Gastroesophageal sphincter (tissue), 4 donors: ENCODE results near the gene SGIP1. TPM values are rescaled to one million over a fixed set of nuclear protein-coding genes. Genes with fewer than 3 reads are reported as not detected.

Experiments
- ATAC-seq: fragments of 150-250 bp; one replicate; pipeline ENCODE4 v1.9.1; 2016; ENCODE audit warnings: mild to moderate bottlenecking, moderate library complexity
- H3K27ac ChIP-seq, 4 donors: fragments of 200-600 bp; sonication (generic) in 3 of 4; 1 replicate in 3 of 4; 2 replicates in 1 of 4; pipeline ENCODE4 v1.5.1; 2016 to 2019
- H3K27me3 ChIP-seq: fragments of 200-600 bp; sonication (generic); one replicate; pipeline ENCODE4 v1.5.1; 2019
- H3K36me3 ChIP-seq, 2 donors: fragments of 200-600 bp; sonication (generic); one replicate each; pipeline ENCODE4 v1.5.1; 2019; ENCODE audit warnings: control low read depth in 1 of 2
- H3K4me1 ChIP-seq, 3 donors: fragments of 200-600 bp; sonication (generic); 1 replicate in 2 of 3; 2 replicates in 1 of 3; pipeline ENCODE4 v1.5.1; 2016 to 2019; ENCODE audit warnings: control low read depth in 2 of 3
- H3K4me3 ChIP-seq, 2 donors: fragments of 200-600 bp; sonication (generic); one replicate each; pipeline ENCODE4 v1.5.1; 2019; ENCODE audit warnings: mild to moderate bottlenecking in 1 of 2, moderate library complexity in 1 of 2
- H3K9me3 ChIP-seq, 3 donors: fragments of 200-600 bp; sonication (generic); one replicate each; pipeline ENCODE4 v1.5.1; 2017 to 2019; ENCODE audit warnings: control low read depth in 2 of 3
- EP300 ChIP-seq: sonication (generic); formaldehyde crosslinking; IDR thresholded peaks from one replicate; pipeline ENCODE4 v1.6.1; 2017; ENCODE audit warnings: antibody characterized with exemption, mild to moderate bottlenecking
- POLR2A ChIP-seq, 2 donors: fragments of 450-650 bp; IDR thresholded peaks; one replicate each; pipeline ENCODE4 v1.6.1; 2017; ENCODE audit warnings: antibody characterized with exemption in 2 of 2, mild to moderate bottlenecking in 2 of 2, moderate library complexity in 1 of 2
- POLR2AphosphoS5 ChIP-seq: sonication (generic); formaldehyde crosslinking; IDR thresholded peaks from one replicate; pipeline ENCODE4 v1.6.1; 2017; ENCODE audit warnings: antibody characterized with exemption
- WGBS, 2 donors: methylation state at CpG; one replicate each; pipeline ENCODE4 v1.1.5; 2018; ENCODE audit warnings: low coverage in 1 of 2; 5-methylcytosine and 5-hydroxymethylcytosine counted together
- total RNA-seq, 4 donors: library from RNA; depleted of rRNA; stranded (reverse); fragments of >200 nt; gene quantifications; one replicate each; pipeline ENCODE4 v1.1.0, GENCODE V29; 2016
- TF ChIP-seq, protein P1 (sequence below), 4 experiments: fragments of 200-600 bp in 2 of 4; fragments of 450-650 bp in 2 of 4; sonication (generic) in 1 of 4; IDR thresholded peaks; one replicate each; pipeline ENCODE4 v1.5.1; 2017 to 2019; ENCODE audit warnings: antibody characterized with exemption in 4 of 4, mild to moderate bottlenecking in 2 of 4, moderate library complexity in 2 of 4

The SGIP1 gene
- total RNA-seq, 4 donors from 2014 or later, result 6.5 to 14.0 (median 10.7) TPM

DNA sequence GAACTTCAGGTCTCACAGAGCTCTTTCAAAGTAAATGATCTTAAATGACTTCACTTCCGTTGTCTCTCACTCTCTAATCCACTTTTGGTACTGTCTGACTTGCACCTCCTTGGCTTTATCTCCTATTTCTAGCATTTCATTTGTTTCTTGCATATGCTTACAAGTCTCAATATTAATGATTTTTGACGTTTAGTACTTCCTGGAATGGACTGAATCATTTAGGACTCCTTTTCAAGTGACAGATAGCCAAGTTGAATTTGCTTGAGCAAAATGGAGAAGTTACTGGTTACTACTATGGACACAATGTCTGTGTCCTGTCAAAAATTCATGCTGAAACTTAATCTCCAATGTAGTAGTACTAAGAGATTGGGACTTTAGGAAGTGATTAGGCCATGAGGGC lies 7.0 kb upstream of the SGIP1 start:
- H3K27me3 ChIP-seq, result no peaks in the 10 kb centered on the region
- H3K9me3 ChIP-seq, result no peaks in the 10 kb centered on the region
- no peaks in the 10 kb centered on the region for H3K4me1 ChIP-seq
- H3K27ac ChIP-seq, result no peak overlapping the region
- WGBS, 2 donors, result 65 to 100% methylated on average over 1 to 2 of the region's 2 CpGs
- H3K36me3 ChIP-seq, result no peaks in the 10 kb centered on the region
- TF ChIP-seq POLR2A (IDR thresholded peaks at IDR 0.05), result no peak
- TF ChIP-seq EP300, result no peak
- no peak for TF ChIP-seq POLR2AphosphoS5
- TF ChIP-seq, protein P1, sequence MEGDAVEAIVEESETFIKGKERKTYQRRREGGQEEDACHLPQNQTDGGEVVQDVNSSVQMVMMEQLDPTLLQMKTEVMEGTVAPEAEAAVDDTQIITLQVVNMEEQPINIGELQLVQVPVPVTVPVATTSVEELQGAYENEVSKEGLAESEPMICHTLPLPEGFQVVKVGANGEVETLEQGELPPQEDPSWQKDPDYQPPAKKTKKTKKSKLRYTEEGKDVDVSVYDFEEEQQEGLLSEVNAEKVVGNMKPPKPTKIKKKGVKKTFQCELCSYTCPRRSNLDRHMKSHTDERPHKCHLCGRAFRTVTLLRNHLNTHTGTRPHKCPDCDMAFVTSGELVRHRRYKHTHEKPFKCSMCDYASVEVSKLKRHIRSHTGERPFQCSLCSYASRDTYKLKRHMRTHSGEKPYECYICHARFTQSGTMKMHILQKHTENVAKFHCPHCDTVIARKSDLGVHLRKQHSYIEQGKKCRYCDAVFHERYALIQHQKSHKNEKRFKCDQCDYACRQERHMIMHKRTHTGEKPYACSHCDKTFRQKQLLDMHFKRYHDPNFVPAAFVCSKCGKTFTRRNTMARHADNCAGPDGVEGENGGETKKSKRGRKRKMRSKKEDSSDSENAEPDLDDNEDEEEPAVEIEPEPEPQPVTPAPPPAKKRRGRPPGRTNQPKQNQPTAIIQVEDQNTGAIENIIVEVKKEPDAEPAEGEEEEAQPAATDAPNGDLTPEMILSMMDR (IDR thresholded peaks at IDR 0.05), result no peak
- H3K4me3 ChIP-seq, result no peak overlapping the region
- no peak for ATAC-seq

DNA sequence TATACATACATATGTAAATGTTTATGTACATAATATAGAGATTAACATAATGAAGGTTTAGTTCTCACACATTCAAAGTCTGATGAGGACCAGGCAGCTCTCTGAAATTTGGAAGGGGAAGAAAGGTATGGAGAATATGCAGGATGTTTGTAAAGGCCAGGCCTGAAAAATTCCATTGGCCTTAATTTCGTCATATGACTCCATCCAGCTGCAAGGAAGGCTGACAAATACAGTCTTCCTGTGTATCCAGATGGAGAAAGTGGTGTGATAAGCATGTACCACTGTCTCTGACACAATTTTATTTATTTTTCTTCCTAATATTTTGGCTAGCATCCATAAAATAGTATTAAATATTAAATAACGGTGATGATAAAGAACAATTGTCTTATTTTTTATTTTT lies 6.3 kb upstream of the SGIP1 start:
- Histone ChIP-seq H3K9me3 (no peaks in the 10 kb centered on the region), H3K4me3 (no peak overlapping the region), H3K36me3 (no peaks in the 10 kb centered on the region), H3K27ac (no peak overlapping the region), H3K4me1 (peaks cover 0 to 5% (median under 1%) of the 10 kb centered on the region in 3 donors), H3K27me3 (no peaks in the 10 kb centered on the region)
- TF ChIP-seq EP300 (no peak), POLR2A (IDR thresholded peaks at IDR 0.05) (no peak), POLR2AphosphoS5 (no peak)
- TF ChIP-seq, protein P1 (IDR thresholded peaks at IDR 0.05), result no peak
- WGBS, 2 donors, result 41 to 51% methylated on average over 2 of the region's 2 CpGs
- no peak for ATAC-seq

DNA sequence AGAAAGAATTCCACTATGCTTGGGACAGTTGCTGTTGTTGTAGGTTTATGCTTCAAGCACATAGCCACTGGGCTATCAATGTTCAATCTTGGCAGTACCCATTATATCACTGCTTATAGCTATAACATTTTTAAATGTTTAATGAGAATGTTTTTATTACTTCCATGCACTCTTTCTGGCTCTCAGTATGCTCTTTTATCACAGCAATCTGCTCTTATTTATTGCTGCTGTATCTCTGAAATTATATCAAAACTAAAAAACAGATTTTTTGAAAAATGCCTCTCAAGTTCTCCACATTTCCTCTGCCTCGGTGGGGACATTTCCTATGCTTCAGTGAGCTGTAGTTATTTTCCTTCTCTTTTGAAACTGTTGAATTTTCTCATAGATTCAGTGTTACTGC lies 5.4 kb upstream of the SGIP1 start:
- peaks cover 0 to 14% (median 5%) of the 10 kb centered on the region in 3 donors for H3K4me1 ChIP-seq
- WGBS, 2 donors, result 40 to 71% methylated on average over 1 of the region's 1 CpG
- H3K27ac ChIP-seq, result no peak overlapping the region
- no peak for ATAC-seq
- no peak overlapping the region for H3K4me3 ChIP-seq
- H3K9me3 ChIP-seq, result no peaks in the 10 kb centered on the region
- H3K27me3 ChIP-seq, result no peaks in the 10 kb centered on the region
- no peaks in the 10 kb centered on the region for H3K36me3 ChIP-seq
- TF ChIP-seq, protein P1 (IDR thresholded peaks at IDR 0.05), result no peak
- TF ChIP-seq POLR2A (IDR thresholded peaks at IDR 0.05) (no peak), POLR2AphosphoS5 (no peak), EP300 (no peak)

DNA sequence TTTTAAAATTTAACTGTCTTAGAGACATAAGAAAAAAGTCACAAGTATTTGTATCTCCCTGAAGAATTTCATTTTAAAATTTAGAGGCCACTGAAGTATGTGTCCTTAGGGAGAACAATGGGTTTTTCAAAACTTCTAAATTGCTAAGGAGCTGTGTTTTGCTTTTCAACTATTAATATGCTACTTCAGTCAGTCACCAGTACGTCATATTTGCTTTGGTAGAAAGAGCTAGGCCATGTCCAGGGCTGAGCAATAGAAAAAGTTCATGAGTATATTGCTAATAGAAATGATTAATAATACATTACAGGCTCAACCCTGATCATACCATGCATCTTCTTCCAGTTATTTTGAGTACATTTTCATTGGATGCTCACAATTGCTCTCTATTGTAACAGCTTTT lies 1.7 kb upstream of the SGIP1 start:
- ATAC-seq, result no peak

More for the DNA sequence above, 1.7 kb upstream of the SGIP1 start:
- TF ChIP-seq POLR2AphosphoS5, result no peak
- no peak for TF ChIP-seq POLR2A (IDR thresholded peaks at IDR 0.05)
- TF ChIP-seq, protein P1 (IDR thresholded peaks at IDR 0.05), result no peak
- no peak for TF ChIP-seq EP300
- H3K9me3 ChIP-seq, result no peaks in the 10 kb centered on the region
- H3K36me3 ChIP-seq, result no peaks in the 10 kb centered on the region
- 42 to 71% methylated on average over 1 of the region's 1 CpG for WGBS, 2 donors
- no peaks in the 10 kb centered on the region for H3K27me3 ChIP-seq
- peaks cover 0 to 38% (median 5%) of the 10 kb centered on the region in 3 donors for H3K4me1 ChIP-seq
- H3K27ac ChIP-seq, result peak overlapping the region; percentile 6 to 85 (median 76)
- no peak overlapping the region for H3K4me3 ChIP-seq
